Spleen (tissue), 11 donors: ENCODE results near the gene ATL2. TPM values are rescaled to one million over a fixed set of nuclear protein-coding genes. Genes with fewer than 3 reads are reported as not detected.

Experiments used
- DNase-seq: peaks from one replicate; pipeline ENCODE4 v3.0.0-alpha.2; 2020
- H3K27ac ChIP-seq, 8 donors: fragments of 200-600 bp; sonication (generic) in 7 of 8; 1 replicate in 4 of 8; 2 replicates in 4 of 8; pipeline versions ENCODE4 v1.5.0 to v1.8.0; 2016 to 2021; ENCODE audit warnings: inconsistent platforms in 4 of 8, mild to moderate bottlenecking in 4 of 8, moderate library complexity in 1 of 8
- H3K27me3 ChIP-seq, 7 donors: fragments of 200-600 bp; sonication (generic) in 6 of 7; replicated peaks in 1 of 7; 1 replicate in 4 of 7; 2 replicates in 3 of 7; pipeline versions ENCODE4 v1.5.0 to v1.8.0; 2016 to 2021; ENCODE audit warnings: inconsistent platforms in 3 of 7, mild to moderate bottlenecking in 1 of 7
- H3K36me3 ChIP-seq, 6 donors: fragments of 200-600 bp; sonication (generic) in 5 of 6; 1 replicate in 4 of 6; 2 replicates in 2 of 6; pipeline versions ENCODE4 v1.5.0 to v1.8.0; 2016 to 2021; ENCODE audit warnings: inconsistent platforms in 2 of 6
- H3K4me1 ChIP-seq, 6 donors: fragments of 200-600 bp; sonication (generic) in 5 of 6; 1 replicate in 3 of 6; 2 replicates in 3 of 6; pipeline versions ENCODE4 v1.5.0 to v1.8.0; 2016 to 2021; ENCODE audit warnings: inconsistent platforms in 3 of 6
- H3K4me3 ChIP-seq, 8 donors: fragments of 200-600 bp; sonication (generic) in 7 of 8; 1 replicate in 4 of 8; 2 replicates in 4 of 8; pipeline versions ENCODE4 v1.5.0 to v1.8.0; 2016 to 2021; ENCODE audit warnings: inconsistent platforms in 4 of 8, mild to moderate bottlenecking in 4 of 8, moderate library complexity in 2 of 8
- H3K9me3 ChIP-seq, 8 donors: fragments of 200-600 bp; sonication (generic) in 7 of 8; 1 replicate in 4 of 8; 2 replicates in 4 of 8; pipeline versions ENCODE4 v1.5.0 to v1.8.0; 2016 to 2021; ENCODE audit warnings: inconsistent platforms in 4 of 8
- CTCF ChIP-seq, 11 experiments: fragments of 200-600 bp in 7 of 11; fragments of 450-650 bp in 4 of 11; sonication (generic) in 4 of 11; IDR thresholded peaks in 8 of 11; conservative IDR thresholded peaks in 3 of 11; 1 replicate in 7 of 11; 2 replicates in 4 of 11; pipeline versions ENCODE4 v1.4.0 to v1.8.0; 2016 to 2021; ENCODE audit warnings: antibody characterized with exemption in 11 of 11, inconsistent platforms in 4 of 11, mild to moderate bottlenecking in 1 of 11
- POLR2A ChIP-seq, 3 donors: fragments of 450-650 bp; IDR thresholded peaks; one replicate each; pipeline ENCODE4 v1.5.1; 2017; ENCODE audit warnings: antibody characterized with exemption in 3 of 3, mild to moderate bottlenecking in 1 of 3
- POLR2AphosphoS5 ChIP-seq, 3 donors: sonication (generic); formaldehyde crosslinking; IDR thresholded peaks; one replicate each; pipeline ENCODE4 v1.5.1; 2017; ENCODE audit warnings: antibody characterized with exemption in 3 of 3
- WGBS, 5 donors: extraction: QIAGEN DNeasy Blood & Tissue Kit in 3 of 5; methylation state at CpG; one replicate each; pipeline versions ENCODE4 v1.1.5 to v1.1.7; 2013 to 2018; 5-methylcytosine and 5-hydroxymethylcytosine counted together
- intact Hi-C: fragments of 100-400 bp; cut with DNase I; formaldehyde crosslinking; loops from one replicate; pipeline ENCODE4 v1.15.0; 2023; ENCODE audit warnings: low total_unique reads
- polyA plus RNA-seq, 3 donors: library from polyadenylated mRNA; stranded (reverse); fragments of 200-250 nt; gene quantifications; one replicate each; pipeline ENCODE4 v1.2.1, GENCODE V29; 2013
- total RNA-seq, 7 donors: library from RNA; depleted of rRNA in 3 of 7; stranded (reverse); fragments of >200 nt in 3 of 7; fragmentation: NEBNext Ultra II Directional in 4 of 7; extraction: Animal tissue kit (Norgen Biotek cat#: 25700) in 4 of 7; gene quantifications; one replicate each; pipeline versions ENCODE4 v1.1.0 to v1.2.1, GENCODE V29; 2016 to 2021
- donor health status: healthy with polysubstance abuse.
- donor health status: DM: no; HTN: no; CAD: no; lungs with moderate emphysema.
- donor health status: DM: no; HTN: no; CAD: no.
- donor health status: Bipolar disorder and iron deficiency.
- donor health status: healthy.
- donor health status: DM: no; HTN: no; CAD: no.
- donor health status: DM: yes; HTN: yes; CAD: no.

Gene ATL2
- total and polyA plus RNA-seq, 10 donors, result 17.5 to 100 (median 64.2) TPM

- intact Hi-C loops, result no loop called here
- WGBS, 5 donors, result 68 to 88% (median 76%) methylated on average over 3 of the region's 3 CpGs
- H3K4me3 ChIP-seq, result no peak overlapping the region
- peaks cover 0 to 15% (median 0%) of the 10 kb centered on the region in 8 donors for H3K9me3 ChIP-seq
- DNase-seq, result no peak
- peaks cover 0 to 30% (median 7%) of the 10 kb centered on the region in 6 donors for H3K4me1 ChIP-seq
- no peaks in the 10 kb centered on the region for H3K36me3 ChIP-seq
- TF ChIP-seq CTCF (IDR thresholded peaks at IDR 0.05 in 8 of 11, conservative IDR thresholded peaks at IDR 0.05 in 3 of 11) (no peak), POLR2A (IDR thresholded peaks at IDR 0.05) (no peak), POLR2AphosphoS5 (IDR thresholded peaks at IDR 0.05) (no peak)
- no peaks in the 10 kb centered on the region for H3K27me3 ChIP-seq
- peak overlapping the region in 7 of 8 donors; percentile 21 to 86 (median 77) for H3K27ac ChIP-seq
Observed at GRCh38 chr2:38266382-38267061, 110.6 kb downstream of the ATL2 start.

- TF ChIP-seq POLR2A (IDR thresholded peaks at IDR 0.05) (no peak), CTCF (IDR thresholded peaks at IDR 0.05 in 8 of 11, conservative IDR thresholded peaks at IDR 0.05 in 3 of 11) (no peak), POLR2AphosphoS5 (IDR thresholded peaks at IDR 0.05) (no peak)
- intact Hi-C loops, result no loop called here
- peaks cover 0 to 41% (median 7%) of the 10 kb centered on the region in 6 donors for H3K4me1 ChIP-seq
- no peaks in the 10 kb centered on the region for H3K36me3 ChIP-seq
- H3K27me3 ChIP-seq, result no peaks in the 10 kb centered on the region
- H3K9me3 ChIP-seq, result peaks cover 0 to 15% (median 0%) of the 10 kb centered on the region in 8 donors
- DNase-seq, result no peak
- 67 to 83% (median 81%) methylated on average over 3 of the region's 3 CpGs for WGBS, 5 donors
- no peak overlapping the region for H3K4me3 ChIP-seq
- H3K27ac ChIP-seq, result peak overlapping the region in 7 of 8 donors; percentile 61 to 86 (median 77)
Observed at GRCh38 chr2:38265461-38265860, 111.6 kb downstream of the ATL2 start.

GRCh38 chr2:38264396-38265221 lies 112.5 kb downstream of the ATL2 start:
- peak overlapping the region; percentile 5 to 86 (median 74) for H3K27ac ChIP-seq
- intact Hi-C loops, result no loop called here
- no peaks in the 10 kb centered on the region for H3K36me3 ChIP-seq
- WGBS, 5 donors, result 63 to 86% (median 70%) methylated on average over 4 of the region's 4 CpGs
- no peak overlapping the region for H3K4me3 ChIP-seq
- H3K9me3 ChIP-seq, result peaks cover 0 to 15% (median 0%) of the 10 kb centered on the region in 8 donors
- no peaks in the 10 kb centered on the region for H3K27me3 ChIP-seq
- no peak for TF ChIP-seq POLR2AphosphoS5 (IDR thresholded peaks at IDR 0.05)
- TF ChIP-seq CTCF (IDR thresholded peaks at IDR 0.05 in 8 of 11, conservative IDR thresholded peaks at IDR 0.05 in 3 of 11), result no peak
- TF ChIP-seq POLR2A (IDR thresholded peaks at IDR 0.05), result no peak
- peaks cover 0 to 47% (median 7%) of the 10 kb centered on the region in 6 donors for H3K4me1 ChIP-seq
- no peak for DNase-seq

- 80 to 87% (median 85%) methylated on average over 6 of the region's 6 CpGs for WGBS, 5 donors
- Histone ChIP-seq H3K36me3 (no peaks in the 10 kb centered on the region), H3K4me1 (peaks cover 0 to 53% (median 7%) of the 10 kb centered on the region in 6 donors), H3K4me3 (no peak overlapping the region), H3K27me3 (no peaks in the 10 kb centered on the region), H3K9me3 (peaks cover 0 to 15% (median 0%) of the 10 kb centered on the region in 8 donors), H3K27ac (peak overlapping the region in 1 of 8 donors; percentile 80)
- DNase-seq, result no peak
- no peak for TF ChIP-seq POLR2A (IDR thresholded peaks at IDR 0.05)
- TF ChIP-seq POLR2AphosphoS5 (IDR thresholded peaks at IDR 0.05), result no peak
- TF ChIP-seq CTCF (IDR thresholded peaks at IDR 0.05 in 8 of 11, conservative IDR thresholded peaks at IDR 0.05 in 3 of 11), result no peak
- intact Hi-C loops, result no loop called here
Observed at GRCh38 chr2:38263293-38263692, 113.8 kb downstream of the ATL2 start.
